Embryonic facial prominence (tissue), 1 donor: ENCODE results near the gene NARF.
"Not testable (repeated sequence)": the region's sequence is repeated elsewhere in the genome, so short reads cannot be mapped to it uniquely, and the experiment has no call there.

Experiments
- DNase-seq: peaks from one replicate; pipeline ENCODE4 v3.0.0-alpha.2; 2016; ENCODE audit errors: extremely low spot score

NARF gene

GRCh38 chr17:82534401-82534812 is 75.9 kb downstream of the NARF start:
- DNase-seq: no peak

GRCh38 chr17:82536512-82537201 is 78.1 kb downstream of the NARF start:
- DNase-seq: no peak

DNA sequence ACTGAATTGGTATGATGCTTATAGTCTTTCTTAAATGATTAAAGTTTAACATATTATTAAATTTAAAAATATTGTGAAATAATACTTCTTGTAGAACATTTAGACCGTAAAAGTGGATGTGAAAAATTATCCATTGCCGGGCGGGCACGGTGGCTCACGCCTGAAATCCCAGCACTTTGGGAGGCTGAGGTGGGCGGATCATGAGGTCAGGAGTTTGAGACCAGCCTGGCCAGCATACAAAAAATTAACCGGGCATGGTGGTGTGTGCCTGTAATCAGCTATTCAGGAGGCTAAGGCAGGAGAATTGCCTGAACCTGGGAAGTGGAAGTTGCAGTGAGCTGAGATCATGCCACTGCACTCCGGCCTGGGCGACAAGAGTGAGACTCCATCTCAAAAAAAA is 78.7 kb downstream of the NARF start:
- not testable (repeated sequence) for DNase-seq

- DNase-seq: not testable (repeated sequence)
These were observed 80.5 kb downstream of the NARF start for GRCh38 chr17:82539076-82539475.
